GM12864 (cell line): ENCODE data around the gene CCL1.

Experiments
- DNase-seq: peaks from one replicate; pipeline ENCODE4 v3.0.0-alpha.2; 2011; ENCODE audit warnings: low read depth
- H3K4me3 ChIP-seq: 2 replicates; pipeline ENCODE4 v1.5.1; 2011; ENCODE audit warnings: mild to moderate bottlenecking, low read depth, low read length, control low read depth
- CTCF ChIP-seq: IDR thresholded peaks from 2 replicates; pipeline ENCODE4 v1.5.1; 2011; ENCODE audit warnings: low read depth, mild to moderate bottlenecking, moderate library complexity, low read length, control low read depth, inconsistent platforms; ENCODE audit errors: missing control alignments

The CCL1 gene

GRCh38 chr17:34369571-34369970 is 6.5 kb upstream of the CCL1 start:
- no peak overlapping the region for H3K4me3 ChIP-seq
- no peak for TF ChIP-seq CTCF
- DNase-seq: no peak

- no peak for TF ChIP-seq CTCF
- H3K4me3 ChIP-seq: no peak overlapping the region
- no peak for DNase-seq
These were observed 6.0 kb upstream of the CCL1 start for GRCh38 chr17:34368946-34369500.

- DNase-seq: no peak
- no peak overlapping the region for H3K4me3 ChIP-seq
- no peak for TF ChIP-seq CTCF
These were observed 5.3 kb upstream of the CCL1 start for GRCh38 chr17:34368196-34368945.

GRCh38 chr17:34367486-34368195 is 4.6 kb upstream of the CCL1 start:
- no peak overlapping the region for H3K4me3 ChIP-seq
- TF ChIP-seq CTCF: no peak
- no peak for DNase-seq

GRCh38 chr17:34366529-34367107 is 3.6 kb upstream of the CCL1 start:
- no peak overlapping the region for H3K4me3 ChIP-seq
- DNase-seq: no peak
- no peak for TF ChIP-seq CTCF

GRCh38 chr17:34366010-34366409 is 3.0 kb upstream of the CCL1 start:
- no peak for TF ChIP-seq CTCF
- DNase-seq: no peak
- H3K4me3 ChIP-seq: no peak overlapping the region
